SU-DHL-6 (cell line): ENCODE data around the gene ENOX1.

Experiments used
- H2AFZ ChIP-seq: fragments of 200-600 bp; sonication (generic); 2 replicates; pipeline ENCODE4 v1.6.1; 2014; ENCODE audit warnings: low read depth, mild to moderate bottlenecking, moderate library complexity, mixed read lengths, antibody characterized with exemption, low read length; ENCODE audit not compliant: severe bottlenecking
- H3F3A ChIP-seq: fragments of 200-600 bp; shearing (Covaris generic); 2 replicates; pipeline ENCODE4 v1.6.0; 2016; ENCODE audit warnings: antibody characterized with exemption, mild to moderate bottlenecking; ENCODE audit not compliant: insufficient read depth
- H3K27ac ChIP-seq: fragments of 200-600 bp; sonication (generic); 2 replicates; pipeline ENCODE4 v1.5.1; 2016; ENCODE audit warnings: low read depth, mild to moderate bottlenecking, low read length, moderate library complexity, mixed read lengths
- H3K27me3 ChIP-seq: fragments of 200-600 bp; sonication (generic), shearing (Covaris generic); 2 replicates; pipeline ENCODE4 v1.6.0; 2014; ENCODE audit warnings: mild to moderate bottlenecking, low read length
- H3K36me3 ChIP-seq: fragments of 200-600 bp; sonication (generic); 2 replicates; pipeline ENCODE4 v1.6.1; 2014; ENCODE audit warnings: mild to moderate bottlenecking, low read length, mixed read lengths
- H3K4me2 ChIP-seq: fragments of 300-600, 200-600 bp; shearing (Covaris generic), sonication (generic); 2 replicates; pipeline ENCODE4 v1.6.0; 2014; ENCODE audit warnings: low read length, low read depth, mild to moderate bottlenecking; ENCODE audit not compliant: poor library complexity, severe bottlenecking
- H3K4me3 ChIP-seq: fragments of 200-600 bp; sonication (generic); 2 replicates; pipeline ENCODE4 v1.5.1; 2014; ENCODE audit warnings: antibody characterized with exemption, low read length, mild to moderate bottlenecking, mixed read lengths; ENCODE audit not compliant: insufficient read depth, poor library complexity, severe bottlenecking
- H3K79me2 ChIP-seq: fragments of 200-600 bp; sonication (generic); 2 replicates; pipeline ENCODE4 v1.6.1; 2014; ENCODE audit warnings: mild to moderate bottlenecking, low read length, moderate library complexity; ENCODE audit not compliant: insufficient read depth
- H3K9ac ChIP-seq: fragments of 200-600 bp; sonication (generic); 2 replicates; pipeline ENCODE4 v1.7.0; 2014; ENCODE audit warnings: mild to moderate bottlenecking, low read length
- H3K9me2 ChIP-seq: fragments of 200-600 bp; sonication (generic); replicated peaks from 2 replicates; pipeline ENCODE4 v1.6.1; 2014; ENCODE audit warnings: low read length; ENCODE audit not compliant: insufficient read depth
- H3K9me3 ChIP-seq: fragments of 200-600 bp; sonication (generic); 2 replicates; pipeline ENCODE4 v1.6.1; 2014; ENCODE audit warnings: low read length, mixed read lengths; ENCODE audit not compliant: insufficient read depth
- H4K20me1 ChIP-seq: fragments of 200-600 bp; sonication (generic); 2 replicates; pipeline ENCODE4 v1.6.1; 2014; ENCODE audit warnings: low read depth, mild to moderate bottlenecking, antibody characterized with exemption, low read length, moderate library complexity, mixed read lengths
- CTCF ChIP-seq: fragments of 200-600 bp; sonication (generic); IDR thresholded peaks from one replicate; pipeline ENCODE4 v1.5.1; 2017; ENCODE audit warnings: antibody characterized with exemption, mild to moderate bottlenecking, low read length, moderate library complexity; ENCODE audit not compliant: insufficient read depth, poor library complexity, severe bottlenecking
- EZH2phosphoT487 ChIP-seq: fragments of 200-600 bp; sonication (generic), shearing (Covaris generic); conservative IDR thresholded peaks from 2 replicates; pipeline ENCODE4 v1.6.1; 2018; ENCODE audit warnings: mild to moderate bottlenecking, antibody characterized with exemption, low read length, moderate library complexity, mixed read lengths

ENOX1 gene

GRCh38 chr13:43687038-43687437 is 99.7 kb downstream of the ENOX1 start:
- Histone ChIP-seq H3K27ac (no peak overlapping the region), H3K36me3 (no peaks in the 10 kb centered on the region), H3F3A (no peaks in the 10 kb centered on the region), H2AFZ (no peak overlapping the region), H3K27me3 (no peaks in the 10 kb centered on the region), H3K4me2 (no peak overlapping the region), H3K9ac (no peak overlapping the region), H3K9me2 (no peaks in the 10 kb centered on the region), H4K20me1 (no peaks in the 10 kb centered on the region), H3K79me2 (no peaks in the 10 kb centered on the region), H3K9me3 (no peaks in the 10 kb centered on the region), H3K4me3 (no peak overlapping the region)
- TF ChIP-seq EZH2phosphoT487: no peak
- no peak for TF ChIP-seq CTCF

DNA sequence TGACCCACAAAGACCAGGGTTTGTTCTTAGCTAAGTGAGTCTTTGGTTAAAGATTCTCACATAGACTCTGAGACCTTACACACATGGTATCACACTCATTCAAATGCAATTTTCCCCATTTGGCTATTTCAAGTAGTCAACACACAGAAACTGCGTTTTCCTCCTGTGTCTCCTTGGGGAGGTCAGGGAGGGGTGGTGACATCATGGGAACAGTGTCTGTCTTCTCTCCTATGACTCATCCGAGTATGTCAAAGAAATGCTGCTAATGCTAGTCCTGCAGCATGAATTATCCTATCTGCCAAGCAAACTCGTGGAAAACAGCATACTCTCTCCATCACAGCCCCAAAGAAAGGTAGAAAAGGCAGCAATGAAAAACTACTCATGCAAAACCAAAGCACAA is 100.2 kb downstream of the ENOX1 start:
- H3K9me2 ChIP-seq: no peaks in the 10 kb centered on the region
- H3K4me3 ChIP-seq: no peak overlapping the region
- H3K9me3 ChIP-seq: no peaks in the 10 kb centered on the region
- no peaks in the 10 kb centered on the region for H4K20me1 ChIP-seq
- no peak overlapping the region for H3K27ac ChIP-seq
- no peak overlapping the region for H3K4me2 ChIP-seq
- no peaks in the 10 kb centered on the region for H3K27me3 ChIP-seq
- no peak overlapping the region for H3K9ac ChIP-seq
- no peak for TF ChIP-seq EZH2phosphoT487
- no peak for TF ChIP-seq CTCF
- H2AFZ ChIP-seq: no peak overlapping the region
- H3K36me3 ChIP-seq: no peaks in the 10 kb centered on the region
- H3K79me2 ChIP-seq: no peaks in the 10 kb centered on the region
- no peaks in the 10 kb centered on the region for H3F3A ChIP-seq

DNA sequence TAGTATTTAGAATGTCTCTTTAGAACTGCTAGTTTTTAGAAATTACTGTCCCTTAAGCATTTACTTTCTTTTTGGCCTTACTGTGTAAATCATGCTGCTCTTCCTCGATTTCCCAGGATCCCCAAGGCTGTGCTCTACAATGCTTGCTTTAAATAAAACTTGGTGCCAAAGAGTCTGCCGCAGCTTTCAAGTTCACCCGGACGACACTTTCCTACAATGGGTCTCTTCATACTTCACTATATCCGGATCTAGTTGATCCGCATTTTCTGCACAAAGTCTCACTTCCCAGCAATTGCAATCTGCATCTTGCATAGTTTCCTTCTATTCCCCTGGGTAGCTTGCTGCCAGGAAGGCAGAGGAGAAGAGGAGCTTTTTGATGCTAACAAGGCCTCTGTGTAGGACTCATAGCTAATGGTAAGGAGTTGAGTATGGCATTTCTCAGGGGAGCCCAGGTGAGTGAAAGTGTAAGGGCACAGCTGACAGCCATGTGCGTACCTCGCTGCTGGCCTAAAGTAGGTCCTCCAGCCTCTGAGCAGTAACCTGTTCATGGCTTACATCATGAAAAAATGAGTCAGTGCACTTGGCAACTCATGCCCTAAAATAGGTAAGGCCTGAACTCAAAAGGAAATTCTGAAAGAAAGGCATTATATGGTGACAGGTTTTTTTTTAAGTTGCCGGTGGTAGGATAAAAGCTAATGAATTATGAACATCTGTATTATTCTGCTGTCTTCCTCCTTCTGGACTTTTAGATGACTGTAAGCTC is 101.6 kb downstream of the ENOX1 start:
- no peaks in the 10 kb centered on the region for H3K27me3 ChIP-seq
- H3K9me2 ChIP-seq: no peaks in the 10 kb centered on the region
- H3K27ac ChIP-seq: no peak overlapping the region
- H3K36me3 ChIP-seq: no peaks in the 10 kb centered on the region
- H3K9ac ChIP-seq: no peak overlapping the region
- H3K4me2 ChIP-seq: no peak overlapping the region
- H3F3A ChIP-seq: no peaks in the 10 kb centered on the region
- H3K9me3 ChIP-seq: no peaks in the 10 kb centered on the region
- H4K20me1 ChIP-seq: no peaks in the 10 kb centered on the region
- H3K79me2 ChIP-seq: no peaks in the 10 kb centered on the region
- TF ChIP-seq EZH2phosphoT487 (no peak), CTCF (no peak)
- no peak overlapping the region for H3K4me3 ChIP-seq
- no peak overlapping the region for H2AFZ ChIP-seq
